HPDE6-E6E7 (cell line): ENCODE results near the gene NUDT16L1.
"Not testable (repeated sequence)": the region's sequence is repeated elsewhere in the genome, so short reads cannot be mapped to it uniquely, and the experiment has no call there.

Source experiments
- DNase-seq: peaks from one replicate; pipeline ENCODE4 v3.0.0; 2011; ENCODE audit warnings: missing footprints; ENCODE audit errors: extremely low spot score

The NUDT16L1 gene

DNA sequence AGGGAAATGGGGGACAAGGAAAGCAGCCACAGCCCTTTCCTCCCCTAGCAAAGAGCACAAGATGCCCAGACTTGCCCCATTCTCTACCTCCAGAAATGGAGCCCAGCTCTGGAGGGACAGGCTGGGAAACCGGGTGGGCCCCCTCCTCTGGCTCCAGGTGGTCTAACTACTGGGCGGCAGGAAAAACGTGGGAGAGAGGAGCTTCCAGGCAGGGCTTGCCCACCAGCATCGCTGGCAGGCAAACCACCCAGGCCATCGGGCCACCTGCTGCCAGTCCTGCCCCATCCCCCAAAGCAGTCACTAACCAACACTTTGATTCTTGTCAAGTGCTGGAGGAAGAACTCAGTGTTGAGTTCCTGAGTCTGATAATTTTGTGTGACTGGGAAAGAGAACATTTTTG lies 25.1 kb downstream of the NUDT16L1 start:
- DNase-seq: no peak

DNA sequence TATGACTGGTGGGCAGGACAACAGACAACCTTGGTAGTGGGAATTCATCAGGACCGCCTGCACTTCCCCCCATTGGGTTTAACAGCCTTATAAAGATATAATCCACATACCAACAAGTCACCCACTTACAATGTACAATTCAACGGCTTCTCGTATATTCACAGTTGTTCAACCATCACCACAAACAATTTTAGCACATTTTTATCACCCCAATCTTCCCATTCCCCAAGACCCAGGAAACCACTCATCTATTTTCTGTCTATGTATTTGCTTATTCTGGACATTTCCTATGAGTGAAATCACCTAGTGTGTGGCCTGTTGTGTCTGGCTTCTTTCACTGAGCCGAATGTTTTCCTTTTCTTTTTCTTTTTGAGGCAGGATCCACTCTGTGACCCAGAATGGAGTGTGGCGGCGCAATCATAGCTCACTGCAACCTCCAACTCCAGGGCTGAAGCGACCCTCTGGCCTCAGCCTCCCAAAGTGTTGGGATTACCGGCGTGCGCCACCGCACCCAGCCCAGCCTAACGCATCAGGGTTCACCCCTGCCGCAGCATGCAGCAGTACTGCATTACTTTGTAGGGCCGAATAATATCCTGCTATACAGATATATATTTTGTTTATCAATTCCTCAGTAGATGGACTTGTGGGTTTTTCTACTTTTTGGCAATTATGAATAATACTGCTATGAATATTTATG lies 29.9 kb downstream of the NUDT16L1 start:
- no peak for DNase-seq

DNA sequence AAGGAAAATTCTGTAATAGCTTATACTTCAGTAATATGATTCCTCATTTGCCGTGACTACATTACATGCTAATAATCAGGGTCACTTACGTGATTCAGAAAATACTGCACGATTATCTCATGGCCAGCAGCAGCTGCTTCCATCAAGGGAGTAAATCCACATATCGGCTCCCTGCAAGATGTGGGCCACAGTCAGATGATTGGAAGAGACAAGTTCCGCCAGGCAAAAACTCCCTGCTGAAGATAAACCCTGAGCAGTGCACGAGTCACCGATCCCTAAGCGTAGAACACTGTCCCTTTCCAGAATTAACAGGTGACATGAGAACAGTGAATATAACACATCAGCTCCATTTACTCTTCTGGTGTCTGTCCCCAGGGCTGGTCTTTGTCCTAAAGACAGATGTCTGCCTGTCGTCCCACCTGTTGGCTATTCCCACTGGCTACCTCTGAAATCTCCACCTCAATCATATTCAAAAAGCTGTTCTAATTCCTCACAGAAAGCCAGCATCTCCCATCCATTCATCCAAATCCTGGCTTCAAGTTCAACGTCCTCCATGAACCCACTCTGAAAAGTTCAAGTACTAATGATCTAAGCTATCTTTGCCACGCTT lies 31.4 kb downstream of the NUDT16L1 start:
- no peak for DNase-seq

DNA sequence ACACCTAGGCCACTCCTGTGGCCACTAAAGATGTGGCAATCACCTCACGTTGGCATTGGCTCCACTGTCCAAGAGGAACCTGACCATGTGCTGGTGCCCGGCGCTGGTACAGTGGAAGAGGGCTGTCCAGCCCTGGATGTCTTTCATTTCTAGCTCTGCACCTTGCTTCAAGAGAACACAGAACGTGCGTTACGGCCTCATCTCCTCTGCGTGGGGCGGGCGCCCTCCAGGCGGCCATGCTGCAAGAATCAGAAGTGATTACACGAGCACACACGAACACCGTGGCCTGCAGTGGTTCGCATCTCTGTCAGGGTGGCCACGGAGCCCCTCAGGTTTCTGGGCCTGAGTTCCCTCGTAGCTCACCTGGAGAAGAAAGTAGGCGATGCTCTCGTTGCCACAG lies 33.3 kb downstream of the NUDT16L1 start:
- DNase-seq: no peak

DNA sequence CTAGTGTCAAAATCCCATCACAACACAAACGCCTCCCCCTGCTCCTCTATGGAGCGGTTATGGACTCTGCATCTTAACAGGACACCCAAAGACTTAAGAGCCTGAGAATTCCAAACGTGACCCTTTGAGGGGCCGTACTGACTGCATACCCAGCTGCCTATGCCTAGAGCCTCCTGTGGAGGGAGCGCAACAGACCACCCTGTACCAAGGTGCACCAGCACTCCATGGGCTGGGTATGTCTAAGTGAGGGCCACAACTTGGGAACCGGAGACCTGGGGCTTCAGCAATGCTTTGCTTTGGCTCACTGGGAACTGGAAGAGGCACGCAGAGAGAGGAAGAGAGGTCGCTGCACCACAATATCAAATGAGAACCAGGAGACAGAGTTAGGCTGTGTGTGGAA lies 35.3 kb downstream of the NUDT16L1 start:
- DNase-seq: no peak

DNA sequence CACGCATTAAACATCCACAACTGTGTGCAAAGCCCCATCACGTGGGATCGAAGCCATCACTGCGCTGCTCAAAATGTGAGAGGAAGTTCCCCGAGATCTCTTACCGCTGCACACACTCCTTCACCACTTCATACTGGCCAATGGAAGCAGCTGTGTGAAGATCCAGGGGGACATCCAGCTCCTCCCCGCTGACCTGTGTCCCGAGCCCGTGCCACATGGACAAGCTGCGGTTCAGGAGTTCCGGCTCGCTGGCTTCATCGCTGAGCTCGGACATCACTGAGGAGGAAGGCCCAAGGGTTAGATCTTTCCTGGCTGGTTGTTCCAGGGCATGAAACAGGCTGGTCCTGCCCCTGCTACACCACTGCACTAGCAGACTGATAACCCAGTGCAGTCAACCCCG lies 36.5 kb downstream of the NUDT16L1 start:
- DNase-seq: no peak

DNA sequence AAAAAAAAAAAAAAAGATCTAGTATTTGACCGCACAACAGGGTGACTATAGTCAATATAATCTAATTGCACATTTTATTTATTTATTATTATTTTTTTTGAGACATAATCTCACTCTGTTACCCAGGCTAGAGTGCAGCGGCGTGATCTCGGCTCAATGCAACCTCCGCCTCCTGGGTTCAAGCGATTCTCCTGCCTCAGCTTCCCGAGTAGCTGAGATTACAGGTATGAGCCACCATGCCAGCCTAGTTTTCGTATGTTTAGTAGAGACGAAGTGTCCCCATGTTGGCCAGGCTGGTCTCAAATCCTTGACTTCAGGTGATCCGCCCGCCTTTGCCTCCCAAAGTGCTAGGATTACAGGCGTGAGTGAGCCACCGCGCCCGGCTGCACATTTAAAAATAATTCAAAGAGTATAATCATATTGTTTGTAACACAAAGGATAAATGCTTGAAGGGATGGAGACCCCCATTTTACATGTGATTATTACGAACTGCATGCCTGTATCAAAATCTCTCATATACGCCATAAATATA lies 39.9 kb downstream of the NUDT16L1 start:
- DNase-seq: no peak

DNA sequence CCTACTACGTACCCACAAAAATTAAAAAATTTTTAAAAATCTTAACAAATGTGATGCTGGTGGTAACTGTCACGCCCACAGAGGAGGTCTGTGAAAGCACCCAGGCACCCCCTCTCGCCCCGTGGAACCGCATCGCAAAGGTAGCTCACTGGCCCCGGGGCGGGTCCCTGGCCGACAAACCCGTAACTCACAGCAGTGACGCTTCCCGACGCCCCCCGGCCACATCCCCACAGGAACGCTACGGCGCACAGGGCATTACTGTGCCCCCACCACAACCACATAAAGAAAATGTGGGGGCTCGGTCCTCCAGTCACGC lies 40.3 kb downstream of the NUDT16L1 start:
- DNase-seq: no peak

DNA sequence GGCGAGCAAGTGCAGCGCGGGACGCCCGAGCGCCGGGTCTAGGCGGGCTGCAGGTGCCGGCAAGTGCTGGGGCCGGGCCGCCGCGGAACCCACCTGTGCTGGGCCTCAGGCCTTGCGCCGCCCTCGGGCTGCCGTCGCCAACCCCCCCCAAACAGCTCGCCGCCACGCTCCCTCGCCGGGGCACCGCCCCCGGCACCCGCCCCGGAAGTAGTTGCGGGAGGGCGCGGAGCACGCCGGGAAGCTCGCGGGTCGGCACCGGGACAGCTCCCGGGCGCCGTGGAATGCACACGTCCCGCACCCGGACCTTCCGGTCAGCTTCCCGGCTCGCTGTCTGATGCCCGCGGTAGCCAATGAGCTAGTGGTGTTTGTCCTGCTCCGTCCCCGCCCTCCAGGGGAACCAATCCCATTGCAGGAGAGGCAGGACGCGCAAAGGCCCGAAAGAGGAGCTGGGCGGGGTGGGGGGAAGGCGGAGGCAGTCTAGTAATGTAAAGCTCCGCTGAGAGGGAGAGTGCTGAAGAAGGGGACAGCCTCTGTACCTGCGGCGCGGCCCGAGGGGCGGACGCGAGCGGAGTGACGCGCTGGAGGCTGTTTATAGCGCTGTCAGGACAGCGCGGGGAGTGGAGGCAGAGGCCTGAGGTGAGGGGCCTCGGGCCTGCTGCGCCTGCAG lies 40.8 kb downstream of the NUDT16L1 start, which contains the start of the genes ANKS3 and DNAAF8:
Gene ANKS3 (minus strand): TSS at position 209 of the 667 bp plus-strand sequence. CDS start 4,122 bp downstream, outside the sequence.
Gene DNAAF8 (plus strand): TSS at position 475 of the 667 bp plus-strand sequence. CDS start 1,978 bp downstream, outside the sequence.
- peak; percentile 98 for DNase-seq

DNA sequence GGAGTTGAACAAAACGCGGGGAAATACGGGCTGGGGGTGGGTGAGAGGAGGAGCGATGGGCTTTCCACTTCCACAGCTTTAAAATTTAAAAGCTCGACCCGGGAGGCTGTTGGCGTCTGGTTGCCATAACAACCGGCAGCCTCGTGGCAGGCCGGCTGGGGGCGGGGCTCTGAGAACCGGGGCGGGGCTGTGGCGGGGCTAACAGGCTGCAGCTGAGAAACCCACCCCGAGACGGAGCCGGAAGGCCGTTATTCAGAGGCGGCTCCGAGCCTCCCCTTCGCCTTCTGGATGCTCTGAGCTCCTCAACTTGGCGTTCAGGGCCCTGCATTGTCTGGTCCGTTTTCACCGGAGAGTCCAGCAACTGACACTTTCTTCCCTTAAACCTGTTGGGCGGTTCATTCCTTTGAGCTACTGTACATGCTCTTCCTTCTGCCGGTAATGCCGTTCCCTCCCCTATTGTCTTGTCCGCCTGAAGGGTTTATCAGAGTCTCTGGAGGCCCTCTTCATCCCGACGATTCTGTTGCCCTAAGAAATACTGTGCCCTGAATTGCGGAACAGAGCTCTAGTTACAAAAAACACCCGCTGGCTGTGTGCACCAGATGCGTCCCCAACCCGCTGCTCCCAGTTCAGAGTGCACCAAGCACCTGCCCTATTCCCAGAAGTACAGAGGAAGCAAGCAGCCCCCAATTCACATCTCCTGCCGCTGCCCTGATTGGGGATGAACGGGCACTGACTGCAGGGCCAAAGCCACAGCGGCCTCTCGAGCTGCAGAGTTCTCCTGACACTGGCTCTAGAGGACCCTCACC lies 41.6 kb downstream of the NUDT16L1 start:
- DNase-seq: peak; percentile 80

DNA sequence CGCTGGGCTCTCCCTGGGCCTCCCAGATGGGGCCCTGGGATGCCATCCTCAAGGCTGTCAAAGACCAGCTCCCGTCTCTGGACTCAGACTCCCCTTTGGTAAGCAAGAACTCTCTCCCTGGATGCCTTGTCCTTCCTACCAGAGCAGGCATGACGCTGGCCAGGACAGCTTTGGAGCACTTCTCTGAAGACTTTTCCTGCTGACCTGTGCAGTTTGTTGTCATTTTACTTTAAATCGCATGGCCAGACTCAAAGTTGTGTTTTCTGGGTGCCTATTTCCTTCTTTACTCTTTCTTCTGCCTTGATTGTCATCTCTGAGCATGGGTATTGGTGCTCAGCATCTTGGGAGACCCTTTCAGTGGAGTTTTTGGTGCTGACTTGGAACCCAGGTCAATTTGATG lies 43.2 kb downstream of the NUDT16L1 start:
- DNase-seq: no peak

DNA sequence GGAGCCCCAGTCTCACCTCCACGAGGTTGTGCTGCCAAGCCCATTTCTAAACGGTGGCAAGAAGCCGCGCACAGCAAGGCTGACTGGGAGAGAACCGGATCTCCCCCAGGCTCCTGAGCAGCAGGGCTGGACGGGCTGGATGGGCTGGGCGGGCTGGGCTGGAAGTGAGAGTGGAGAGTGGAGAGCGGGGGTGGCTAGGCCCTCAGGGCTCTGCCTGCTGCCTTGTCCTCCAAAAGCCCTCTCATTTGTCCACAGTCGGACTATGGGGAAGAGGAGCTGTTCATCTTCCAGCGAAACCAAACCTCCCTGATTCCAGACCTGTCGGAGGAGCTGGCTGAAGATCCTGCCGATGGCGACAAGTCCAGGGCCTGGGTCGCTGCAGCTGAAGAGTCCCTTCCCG lies 44.2 kb downstream of the NUDT16L1 start:
- DNase-seq: no peak

DNA sequence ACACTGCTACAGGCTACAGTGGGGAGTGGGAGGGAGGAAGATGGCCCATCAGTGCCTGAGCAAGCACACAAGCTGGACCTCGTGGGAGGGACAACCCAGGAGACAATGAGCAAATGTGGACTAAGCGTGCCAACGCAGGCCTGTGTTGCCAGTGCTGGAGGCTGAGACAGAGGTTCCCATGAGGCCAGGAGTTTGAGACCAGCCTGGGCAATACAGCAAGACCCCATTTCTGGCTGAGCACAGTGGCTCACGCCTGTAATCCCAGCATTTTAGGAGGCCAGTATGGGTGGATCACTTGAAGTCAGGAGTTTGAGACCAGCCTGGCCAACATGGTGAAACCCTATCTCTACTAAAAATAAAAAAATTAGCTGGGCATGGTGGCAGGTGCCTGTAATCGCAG lies 45.0 kb downstream of the NUDT16L1 start:
- not testable (repeated sequence) for DNase-seq

DNA sequence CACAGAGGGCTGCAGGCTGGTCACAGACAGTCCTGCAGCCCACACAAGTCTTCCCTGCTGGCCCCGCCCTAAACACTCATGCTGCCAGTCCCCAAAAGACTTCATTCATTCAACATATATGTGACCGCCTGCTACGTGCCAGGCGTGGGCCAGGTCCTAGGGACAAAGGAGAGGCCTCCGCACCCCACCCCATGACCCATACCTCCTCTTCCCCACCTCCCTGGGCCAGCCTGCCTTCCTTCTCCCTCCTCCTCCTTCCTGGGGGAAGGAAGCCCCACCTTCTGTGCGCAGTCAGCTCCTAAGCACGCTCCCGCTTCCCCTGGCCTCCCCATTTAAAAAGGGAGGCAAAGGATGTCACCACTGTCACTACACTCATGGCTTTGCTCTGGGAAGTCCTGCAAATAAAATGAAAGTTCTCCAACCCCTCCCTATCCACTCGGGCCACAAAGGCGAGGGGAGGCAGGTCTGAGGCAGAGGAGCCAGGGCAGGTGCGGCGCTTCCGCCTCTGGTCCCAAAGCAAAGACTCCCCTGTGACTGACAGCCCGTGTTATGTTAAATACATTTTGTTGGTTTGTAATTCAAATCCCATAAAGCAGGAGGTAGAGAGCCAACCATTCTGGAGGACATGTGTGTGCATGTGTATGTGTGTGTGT lies 50.0 kb downstream of the NUDT16L1 start:
- DNase-seq: no peak

DNA sequence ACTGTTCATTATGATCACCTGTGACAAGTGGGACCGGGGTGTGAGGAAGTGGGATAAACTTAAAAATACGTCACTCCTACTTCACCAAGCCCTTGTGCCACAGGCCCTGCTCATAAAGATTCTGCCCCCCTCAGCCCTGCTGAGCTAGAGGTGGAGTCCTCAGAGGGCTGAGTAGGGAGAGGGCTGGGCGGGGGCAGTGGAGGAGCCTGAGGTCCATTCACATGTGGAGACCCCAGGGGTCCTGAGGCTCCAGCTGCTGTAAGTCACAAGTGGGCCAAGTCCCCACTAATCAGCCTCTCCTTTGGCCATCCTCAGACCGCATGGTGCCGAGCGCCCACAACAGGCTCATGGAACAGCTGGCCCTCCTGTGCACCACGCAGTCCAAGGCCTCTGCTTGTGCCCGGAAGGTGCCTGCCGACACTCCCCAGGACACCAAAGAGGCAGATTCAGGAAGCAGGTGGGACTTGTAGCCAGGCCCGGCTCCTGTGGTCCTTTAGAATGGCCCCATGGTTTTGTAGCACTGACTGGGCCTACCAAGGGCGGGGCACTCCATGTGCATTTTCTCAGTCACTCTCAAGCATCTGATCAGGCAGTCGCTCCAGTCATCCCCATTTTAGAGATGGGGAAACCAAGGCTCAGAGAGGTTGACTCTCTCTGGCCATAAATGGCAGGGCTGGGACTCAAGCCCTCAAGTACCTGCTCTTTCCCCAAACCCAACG lies 51.4 kb downstream of the NUDT16L1 start:
- no peak for DNase-seq

DNA sequence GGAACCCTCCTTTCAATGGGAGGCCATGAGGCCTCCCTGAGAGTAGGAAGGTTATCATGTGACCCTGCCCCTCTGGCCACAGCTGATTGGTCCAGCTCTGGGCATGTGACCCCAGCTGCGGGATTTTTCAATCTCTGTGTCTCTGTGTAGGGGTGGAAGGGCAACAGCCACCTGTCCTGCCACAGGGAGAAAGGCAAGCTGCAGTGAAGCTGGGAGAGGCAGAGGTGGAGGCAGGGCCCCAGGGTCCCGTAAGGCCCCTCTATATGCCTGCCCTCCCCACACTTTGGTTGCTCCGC lies 51.9 kb downstream of the NUDT16L1 start:
- DNase-seq: no peak
